Epithelial cell of esophagus (primary cell): Measurements from ENCODE around the gene CLSTN1.

ENCODE experiments used
- DNase-seq: peaks from one replicate; pipeline ENCODE4 v3.0.0; 2010; ENCODE audit warnings: low read depth
- H3K4me3 ChIP-seq: 2 replicates; pipeline ENCODE4 v1.5.1; 2011; ENCODE audit warnings: mild to moderate bottlenecking, low read length, control low read depth
- TF ChIP-seq, protein P1 (sequence below): IDR thresholded peaks from 2 replicates; pipeline ENCODE4 v1.5.1; 2011; ENCODE audit warnings: low read depth, mild to moderate bottlenecking, low read length, control low read depth, inconsistent platforms; ENCODE audit not compliant: insufficient read depth; ENCODE audit errors: missing control alignments

CLSTN1 gene

DNA sequence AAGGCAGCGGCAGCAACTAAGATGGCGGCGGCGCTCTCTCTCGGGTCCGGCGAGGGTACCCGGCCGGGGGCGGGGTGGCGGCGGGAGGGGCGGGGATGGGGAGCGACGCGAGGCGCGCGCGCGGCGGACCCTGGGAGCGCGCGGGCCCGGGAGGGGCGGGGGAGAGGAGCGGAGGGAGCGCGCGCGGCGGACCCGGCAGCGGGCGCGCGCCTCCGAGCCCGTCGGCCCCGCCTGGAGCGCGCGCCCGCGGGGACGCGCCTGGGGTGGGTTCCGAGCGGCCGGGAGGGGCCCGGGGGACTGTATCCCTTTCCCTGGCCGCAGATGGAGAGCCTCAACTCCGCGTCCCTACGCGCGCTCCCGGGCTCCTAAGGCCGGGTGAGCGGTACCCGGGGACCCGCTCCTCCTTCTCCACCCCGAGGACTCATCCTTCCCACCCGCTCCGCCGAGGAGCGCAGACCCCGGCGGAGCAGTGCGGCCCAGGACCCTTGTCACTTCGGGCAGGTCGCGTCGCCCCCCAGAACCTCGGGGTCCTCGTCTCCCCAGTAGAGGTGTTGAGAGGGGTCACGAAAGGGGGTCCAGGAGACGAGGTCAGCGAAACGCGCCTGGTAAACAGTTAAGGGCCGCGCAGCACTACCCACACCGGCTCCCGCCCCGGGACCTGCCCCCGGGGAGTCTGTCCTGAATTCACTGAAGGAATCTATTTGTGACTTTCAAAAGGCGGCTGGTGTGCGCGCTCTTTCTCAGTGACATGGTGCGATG, at the start of gene CLSTN1:
Gene CLSTN1, minus strand, starts transcription at position 23 of the 759 bp plus-strand sequence. CDS start 232 bp downstream, outside the sequence.
- TF ChIP-seq, protein P1, sequence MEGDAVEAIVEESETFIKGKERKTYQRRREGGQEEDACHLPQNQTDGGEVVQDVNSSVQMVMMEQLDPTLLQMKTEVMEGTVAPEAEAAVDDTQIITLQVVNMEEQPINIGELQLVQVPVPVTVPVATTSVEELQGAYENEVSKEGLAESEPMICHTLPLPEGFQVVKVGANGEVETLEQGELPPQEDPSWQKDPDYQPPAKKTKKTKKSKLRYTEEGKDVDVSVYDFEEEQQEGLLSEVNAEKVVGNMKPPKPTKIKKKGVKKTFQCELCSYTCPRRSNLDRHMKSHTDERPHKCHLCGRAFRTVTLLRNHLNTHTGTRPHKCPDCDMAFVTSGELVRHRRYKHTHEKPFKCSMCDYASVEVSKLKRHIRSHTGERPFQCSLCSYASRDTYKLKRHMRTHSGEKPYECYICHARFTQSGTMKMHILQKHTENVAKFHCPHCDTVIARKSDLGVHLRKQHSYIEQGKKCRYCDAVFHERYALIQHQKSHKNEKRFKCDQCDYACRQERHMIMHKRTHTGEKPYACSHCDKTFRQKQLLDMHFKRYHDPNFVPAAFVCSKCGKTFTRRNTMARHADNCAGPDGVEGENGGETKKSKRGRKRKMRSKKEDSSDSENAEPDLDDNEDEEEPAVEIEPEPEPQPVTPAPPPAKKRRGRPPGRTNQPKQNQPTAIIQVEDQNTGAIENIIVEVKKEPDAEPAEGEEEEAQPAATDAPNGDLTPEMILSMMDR = no peak
- peak within 1 kb of the TSS; percentile 82 for H3K4me3 ChIP-seq
- peak; percentile 92 for DNase-seq

DNA sequence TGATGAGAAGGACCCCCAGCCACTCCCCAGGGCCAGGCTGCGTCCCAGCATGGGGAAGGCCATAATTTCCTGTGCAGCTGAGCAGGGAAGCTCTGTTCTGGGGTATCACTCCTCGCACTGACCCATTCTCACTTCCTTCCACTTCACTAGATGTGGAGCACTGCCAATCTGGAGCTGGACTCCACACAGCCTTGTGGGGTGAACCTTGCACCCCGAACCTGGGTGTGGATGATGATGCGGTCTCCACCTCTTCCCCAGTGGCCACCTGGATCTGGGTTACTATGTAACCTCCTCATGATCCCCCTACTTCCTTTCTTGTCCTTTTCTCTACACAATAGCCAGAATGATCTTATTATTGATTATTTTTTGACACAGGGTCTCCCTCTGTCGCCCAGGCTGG, 49.6 kb upstream of the CLSTN1 start:
- no peak for DNase-seq
- TF ChIP-seq, protein P1 = no peak
- H3K4me3 ChIP-seq = no peak overlapping the region

DNA sequence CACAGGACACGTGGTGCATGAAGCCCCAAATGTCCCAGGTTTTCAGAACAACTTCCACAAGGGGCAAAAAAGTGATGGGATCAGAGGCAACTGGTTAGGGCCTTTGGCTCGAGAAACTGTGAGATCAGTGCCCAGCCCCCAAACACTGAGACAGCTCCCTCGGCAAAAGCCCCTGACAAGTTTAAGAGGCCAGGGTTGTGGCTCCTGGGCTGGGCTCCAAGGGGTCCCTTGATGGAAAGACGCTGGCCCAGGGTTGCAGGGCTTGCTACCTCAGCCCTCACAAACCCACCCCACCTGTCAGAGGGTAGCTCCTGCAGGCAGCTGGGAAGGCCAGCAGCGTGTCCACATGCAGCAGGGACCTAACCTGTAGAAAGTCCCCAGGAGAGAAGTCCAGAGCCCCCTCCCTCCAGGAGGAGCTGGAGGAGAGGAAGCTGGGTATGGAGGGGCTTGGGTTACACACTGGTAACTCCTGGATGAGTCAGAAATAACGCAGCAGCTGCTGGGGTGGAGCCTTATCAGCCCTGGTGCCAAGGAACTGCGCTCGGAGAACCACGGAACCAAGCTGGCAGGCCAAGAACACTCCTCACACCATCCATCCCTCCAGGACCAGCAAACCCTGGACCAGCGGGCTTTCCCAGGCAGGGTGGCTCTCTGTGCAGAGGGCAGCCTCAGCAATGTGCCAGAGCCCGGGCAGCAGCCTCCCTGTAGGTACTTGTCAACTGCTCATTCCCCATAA, 48.8 kb upstream of the CLSTN1 start:
- DNase-seq = peak; percentile 77
- no peak overlapping the region for H3K4me3 ChIP-seq
- TF ChIP-seq, protein P1 = no peak

DNA sequence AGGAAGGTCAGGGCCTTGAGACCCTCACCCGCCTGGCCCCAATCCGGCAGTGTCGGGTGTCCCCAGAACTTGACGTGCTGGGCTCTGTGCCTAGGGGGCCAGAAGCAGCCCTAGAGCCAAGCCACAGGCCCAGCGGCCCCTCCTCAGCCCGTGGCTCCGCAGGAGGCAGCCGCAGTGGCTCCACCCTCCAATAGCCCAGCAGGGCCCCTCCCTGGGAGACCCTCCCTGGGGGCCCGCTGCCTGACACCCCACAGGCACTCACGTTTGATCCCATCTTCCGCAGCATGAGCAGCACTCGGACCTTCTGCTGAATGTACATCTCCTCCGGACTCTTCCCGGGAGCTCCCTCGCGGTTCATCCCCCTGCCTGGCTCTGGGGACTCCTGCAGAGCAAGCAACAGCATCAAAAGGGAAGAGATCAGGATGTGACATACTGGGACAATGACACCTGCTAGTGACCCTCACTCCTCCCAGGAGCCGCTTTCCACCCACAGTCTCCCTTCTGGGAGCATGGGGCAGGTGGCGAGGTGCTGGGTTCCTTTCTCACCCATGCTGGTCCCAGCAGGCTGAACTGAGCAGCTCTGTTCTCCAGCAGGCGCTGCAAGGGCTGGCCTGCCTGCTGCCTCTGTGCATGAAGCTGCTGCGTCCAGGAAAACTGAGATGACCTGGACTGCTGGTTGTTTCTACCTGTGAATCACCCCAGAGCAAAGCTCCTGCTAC, 48.1 kb upstream of the CLSTN1 start:
- DNase-seq = peak; percentile 31
- TF ChIP-seq, protein P1 = no peak
- H3K4me3 ChIP-seq = no peak overlapping the region

DNA sequence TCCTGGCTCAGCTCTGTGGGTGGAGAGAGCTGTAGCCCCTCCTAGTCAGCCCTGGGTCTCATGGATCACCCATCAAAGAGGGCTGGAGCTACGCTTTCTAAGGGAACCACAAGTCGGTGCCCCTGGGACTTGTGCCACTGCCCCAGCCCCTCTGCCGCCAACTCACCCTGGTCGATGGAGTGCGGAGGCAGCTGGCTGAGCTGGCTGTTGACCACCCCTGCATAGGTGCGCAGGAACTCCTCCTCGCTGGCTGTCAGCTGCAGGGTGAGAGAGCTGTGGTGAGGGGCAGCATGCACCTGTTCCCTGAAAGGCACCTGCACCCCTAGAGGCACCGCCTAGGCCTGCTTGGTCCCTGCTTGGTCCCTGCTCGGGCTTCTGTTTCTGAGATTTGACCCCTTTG, 47.3 kb upstream of the CLSTN1 start:
- DNase-seq = no peak
- H3K4me3 ChIP-seq = no peak overlapping the region
- TF ChIP-seq, protein P1 = no peak

DNA sequence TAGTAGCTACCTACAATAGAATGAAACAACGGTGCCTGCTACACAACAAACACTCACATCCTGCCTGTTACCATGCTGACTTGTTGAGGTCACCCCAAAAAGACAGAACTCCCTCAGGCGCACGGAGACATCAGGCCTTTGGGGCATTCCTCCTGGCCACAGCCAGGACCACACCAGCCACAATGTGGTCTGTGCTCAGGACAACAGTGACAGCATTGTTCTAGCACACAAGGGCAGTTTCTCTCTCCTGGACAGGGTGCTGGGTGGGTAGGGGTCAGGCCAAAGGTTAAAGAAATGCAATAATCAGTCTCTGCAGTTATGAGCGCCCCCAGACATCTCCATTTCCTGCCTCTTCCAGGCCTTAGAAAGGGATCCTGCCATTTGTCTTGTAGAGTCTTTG, 46.8 kb upstream of the CLSTN1 start:
- H3K4me3 ChIP-seq = no peak overlapping the region
- TF ChIP-seq, protein P1 = no peak
- no peak for DNase-seq
